ENCODE data around the gene PCDHGA5. TPM values are rescaled to one million over a fixed set of nuclear protein-coding genes. Genes with fewer than 3 reads are reported as not detected.
"Not testable (repeated sequence)": the region's sequence is repeated elsewhere in the genome, so short reads cannot be mapped to it uniquely, and the experiment has no call there.

The PCDHGA5 gene
- total RNA-seq, 6 donors from 2014 or later: 0.97 to 7.3 (median 2.0) TPM

DNA sequence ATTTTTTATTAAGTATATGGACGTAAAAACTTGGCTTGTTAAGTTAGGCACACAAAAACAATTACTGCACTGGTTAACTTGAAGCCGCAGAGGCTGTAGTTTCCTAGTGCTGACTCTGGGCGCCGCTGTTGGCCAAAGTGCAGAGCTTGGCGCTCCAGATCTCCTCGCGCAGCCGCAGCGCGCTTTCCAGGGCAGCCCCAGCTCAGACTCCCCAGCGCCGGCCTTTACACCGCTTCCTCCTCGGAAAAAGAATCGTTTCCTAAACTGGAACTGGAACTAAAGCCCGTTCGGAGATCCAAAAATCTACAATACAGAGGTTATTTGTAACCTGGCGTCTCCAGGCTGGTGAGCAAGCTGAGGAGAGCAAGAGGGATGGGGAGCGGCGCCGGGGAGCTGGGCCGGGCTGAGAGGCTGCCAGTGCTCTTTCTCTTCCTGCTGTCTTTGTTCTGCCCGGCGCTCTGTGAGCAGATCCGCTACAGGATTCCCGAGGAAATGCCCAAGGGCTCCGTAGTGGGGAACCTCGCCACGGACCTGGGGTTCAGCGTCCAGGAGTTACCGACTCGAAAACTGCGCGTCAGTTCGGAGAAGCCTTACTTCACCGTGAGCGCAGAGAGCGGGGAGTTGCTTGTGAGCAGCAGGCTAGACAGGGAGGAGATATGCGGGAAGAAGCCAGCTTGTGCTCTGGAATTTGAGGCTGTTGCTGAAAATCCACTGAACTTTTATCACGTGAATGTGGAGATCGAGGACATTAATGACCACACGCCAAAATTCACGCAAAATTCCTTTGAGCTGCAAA, 34.0 kb downstream of the PCDHGA5 start, which contains the start of gene PCDHGB5:
Gene PCDHGB5, plus strand, starts transcription at position 192 of the 796 bp plus-strand sequence. Its CDS starts 181 bp downstream, at position 373.
- H3K36me3 ChIP-seq, H3K4me1 ChIP-seq, H3K27ac ChIP-seq, H3K27me3 ChIP-seq: not testable (repeated sequence)
- Histone ChIP-seq H3K9me3 (peaks cover 41 to 83% (median 76%) of the 10 kb centered on the region in 4 donors), H3K4me3 (peak within 1 kb of the TSS in 3 of 4 donors; percentile 33 to 43 (median 34))
- peak; percentile 80 to 87 for ATAC-seq (ENCODE audit: low FRiP score in 2 of 2)
- WGBS, 2 donors: 6 to 13% methylated on average over 23 to 25 of the region's 43 CpGs
- DNase-seq: peak in 1 of 2 donors; percentile 47
- TF ChIP-seq, protein P1, sequence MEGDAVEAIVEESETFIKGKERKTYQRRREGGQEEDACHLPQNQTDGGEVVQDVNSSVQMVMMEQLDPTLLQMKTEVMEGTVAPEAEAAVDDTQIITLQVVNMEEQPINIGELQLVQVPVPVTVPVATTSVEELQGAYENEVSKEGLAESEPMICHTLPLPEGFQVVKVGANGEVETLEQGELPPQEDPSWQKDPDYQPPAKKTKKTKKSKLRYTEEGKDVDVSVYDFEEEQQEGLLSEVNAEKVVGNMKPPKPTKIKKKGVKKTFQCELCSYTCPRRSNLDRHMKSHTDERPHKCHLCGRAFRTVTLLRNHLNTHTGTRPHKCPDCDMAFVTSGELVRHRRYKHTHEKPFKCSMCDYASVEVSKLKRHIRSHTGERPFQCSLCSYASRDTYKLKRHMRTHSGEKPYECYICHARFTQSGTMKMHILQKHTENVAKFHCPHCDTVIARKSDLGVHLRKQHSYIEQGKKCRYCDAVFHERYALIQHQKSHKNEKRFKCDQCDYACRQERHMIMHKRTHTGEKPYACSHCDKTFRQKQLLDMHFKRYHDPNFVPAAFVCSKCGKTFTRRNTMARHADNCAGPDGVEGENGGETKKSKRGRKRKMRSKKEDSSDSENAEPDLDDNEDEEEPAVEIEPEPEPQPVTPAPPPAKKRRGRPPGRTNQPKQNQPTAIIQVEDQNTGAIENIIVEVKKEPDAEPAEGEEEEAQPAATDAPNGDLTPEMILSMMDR (IDR thresholded peaks at IDR 0.05): peak in 5 of 6 experiments; percentile 19 to 57 (median 48)

DNA sequence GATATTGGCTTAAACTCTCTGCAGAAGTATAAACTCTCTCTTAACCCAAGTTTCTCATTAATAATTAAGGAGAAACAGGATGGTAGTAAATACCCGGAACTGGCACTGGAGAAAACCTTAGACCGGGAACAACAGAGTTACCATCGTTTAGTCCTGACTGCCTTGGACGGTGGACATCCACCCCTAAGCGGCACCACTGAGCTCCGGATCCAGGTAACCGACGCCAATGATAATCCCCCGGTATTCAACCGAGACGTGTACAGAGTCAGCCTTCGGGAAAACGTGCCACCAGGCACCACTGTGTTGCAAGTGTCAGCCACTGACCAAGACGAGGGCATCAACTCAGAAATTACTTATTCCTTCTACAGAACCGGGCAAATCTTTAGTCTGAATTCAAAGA, 34.6 kb downstream of the PCDHGA5 start:
- no peak overlapping the region for H3K27ac ChIP-seq
- no peaks in the 10 kb centered on the region for H3K36me3 ChIP-seq
- no peaks in the 10 kb centered on the region for H3K4me1 ChIP-seq
- no peak for ATAC-seq (ENCODE audit: low FRiP score in 2 of 2)
- no peak for TF ChIP-seq POLR2AphosphoS5 (IDR thresholded peaks at IDR 0.05)
- TF ChIP-seq POLR2A (IDR thresholded peaks at IDR 0.05): no peak
- H3K9me3 ChIP-seq: peaks cover 42 to 83% (median 76%) of the 10 kb centered on the region in 4 donors
- H3K4me3 ChIP-seq: no peak overlapping the region
- WGBS, 2 donors: 33 to 37% methylated on average over 8 to 15 of the region's 15 CpGs
- H3K27me3 ChIP-seq: no peaks in the 10 kb centered on the region
- DNase-seq: no peak

- DNase-seq: no peak
- Histone ChIP-seq H3K27ac (no peak overlapping the region), H3K27me3 (no peaks in the 10 kb centered on the region), H3K4me1 (no peaks in the 10 kb centered on the region), H3K9me3 (peaks cover 41 to 84% (median 77%) of the 10 kb centered on the region in 4 donors), H3K4me3 (no peak overlapping the region), H3K36me3 (no peaks in the 10 kb centered on the region)
- WGBS, 2 donors: 30 to 41% methylated on average over 4 to 49 of the region's 61 CpGs
- TF ChIP-seq POLR2AphosphoS5 (IDR thresholded peaks at IDR 0.05): no peak
- no peak for TF ChIP-seq POLR2A (IDR thresholded peaks at IDR 0.05)
- TF ChIP-seq, protein P1 (IDR thresholded peaks at IDR 0.05): no peak
- TF ChIP-seq EP300 (IDR thresholded peaks at IDR 0.05): no peak
- no peak for ATAC-seq (ENCODE audit: low FRiP score in 2 of 2)
These were observed 35.7 kb downstream of the PCDHGA5 start for GRCh38 chr5:141399555-141400258.

- Histone ChIP-seq H3K27me3 (no peaks in the 10 kb centered on the region), H3K9me3 (peaks cover 45 to 84% (median 81%) of the 10 kb centered on the region in 4 donors), H3K4me3 (peak within 1 kb of the TSS in 2 of 4 donors; percentile 11 to 31), H3K27ac (no peak within 1 kb of the TSS), H3K36me3 (no peaks in the 10 kb centered on the region), H3K4me1 (no peaks in the 10 kb centered on the region)
- no peak for TF ChIP-seq POLR2A (IDR thresholded peaks at IDR 0.05)
- TF ChIP-seq, protein P1 (IDR thresholded peaks at IDR 0.05): peak in 1 of 6 experiments; percentile 40
- WGBS, 2 donors: 20 to 22% methylated on average over 27 of the region's 27 CpGs
- ATAC-seq (ENCODE audit: low FRiP score in 2 of 2) (no peak), DNase-seq (peak in 1 of 2 donors; percentile 77)
These were observed 38.7 kb downstream of the PCDHGA5 start, which contains the start of gene PCDHGA9 for GRCh38 chr5:141402553-141403243. PCDHGA9 (plus strand) TSS chr5:141402778; CDS start chr5:141402953, 175 bp downstream.

DNA sequence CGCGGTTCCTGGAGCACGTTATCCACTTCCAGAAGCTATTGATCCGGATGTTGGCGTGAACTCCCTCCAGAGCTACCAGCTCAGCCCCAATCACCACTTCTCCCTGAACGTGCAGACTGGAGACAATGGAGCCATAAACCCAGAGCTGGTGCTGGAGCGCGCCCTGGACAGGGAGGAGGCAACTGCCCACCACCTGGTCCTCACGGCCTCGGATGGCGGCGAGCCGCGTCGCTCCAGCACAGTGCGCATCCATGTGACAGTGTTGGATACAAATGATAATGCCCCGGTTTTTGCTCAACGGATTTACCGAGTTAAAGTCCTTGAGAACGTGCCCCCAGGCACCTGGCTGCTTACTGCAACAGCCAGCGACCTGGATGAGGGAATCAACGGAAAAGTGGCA, 39.4 kb downstream of the PCDHGA5 start:
- Histone ChIP-seq H3K27ac (no peak overlapping the region), H3K4me3 (peak overlapping the region in 1 of 4 donors; percentile 11), H3K9me3 (peaks cover 45 to 86% (median 84%) of the 10 kb centered on the region in 4 donors), H3K36me3 (no peaks in the 10 kb centered on the region), H3K4me1 (no peaks in the 10 kb centered on the region), H3K27me3 (no peaks in the 10 kb centered on the region)
- WGBS, 2 donors: 33 to 34% methylated on average over 22 of the region's 22 CpGs
- ATAC-seq (ENCODE audit: low FRiP score in 2 of 2) (no peak), DNase-seq (peak in 1 of 2 donors; percentile 77)
- TF ChIP-seq EP300 (IDR thresholded peaks at IDR 0.05) (no peak), POLR2AphosphoS5 (IDR thresholded peaks at IDR 0.05) (no peak), POLR2A (IDR thresholded peaks at IDR 0.05) (no peak)
- TF ChIP-seq, protein P1 (IDR thresholded peaks at IDR 0.05): no peak

All from upper lobe of left lung (tissue), 6 donors.